Astrocyte (in vitro differentiated cells and primary cell): Measurements from ENCODE around the gene CCDC190. TPM values are rescaled to one million over a fixed set of nuclear protein-coding genes. Genes with fewer than 3 reads are reported as not detected.

ENCODE experiments used
- DNase-seq: peaks from one replicate; pipeline ENCODE4 v3.0.0-alpha.2; 2010; ENCODE audit warnings: low read depth
- FAIRE-seq: peaks from 2 replicates; lab custom pipeline; 2011; peaks lifted over from hg19 to GRCh38; lab: Jason Lieb, UNC
- H2AFZ ChIP-seq: 2 replicates; pipeline ENCODE4 v1.6.0; 2012; ENCODE audit warnings: low read depth, low read length, inconsistent platforms
- H3K27ac ChIP-seq: 2 replicates; pipeline ENCODE4 v1.5.1; 2011; ENCODE audit warnings: low read depth, low read length, inconsistent platforms
- H3K27me3 ChIP-seq: 2 replicates; pipeline ENCODE4 v1.6.0; 2011; ENCODE audit warnings: low read length, inconsistent platforms; ENCODE audit not compliant: insufficient read depth
- H3K36me3 ChIP-seq: 2 replicates; pipeline ENCODE4 v1.5.1; 2011; ENCODE audit warnings: low read length, inconsistent platforms; ENCODE audit not compliant: insufficient read depth
- H3K4me1 ChIP-seq: 2 replicates; pipeline ENCODE4 v1.5.1; 2011; ENCODE audit warnings: low read length, inconsistent platforms; ENCODE audit not compliant: insufficient read depth
- H3K4me2 ChIP-seq: 2 replicates; pipeline ENCODE4 v1.6.0; 2012; ENCODE audit warnings: low read length, inconsistent platforms
- H3K4me3 ChIP-seq: 2 replicates; pipeline ENCODE4 v1.5.1; 2011; ENCODE audit warnings: low read depth, mild to moderate bottlenecking, low read length, inconsistent platforms; ENCODE audit not compliant: insufficient read depth
- H3K79me2 ChIP-seq: 2 replicates; pipeline ENCODE4 v1.6.0; 2012; ENCODE audit warnings: mild to moderate bottlenecking, low read length, inconsistent platforms; ENCODE audit not compliant: insufficient read depth
- H3K9ac ChIP-seq: 2 replicates; pipeline ENCODE4 v1.6.0; 2012; ENCODE audit warnings: mild to moderate bottlenecking, low read length, inconsistent platforms
- H3K9me3 ChIP-seq: 2 replicates; pipeline ENCODE4 v1.5.1; 2012; ENCODE audit warnings: low read depth, mild to moderate bottlenecking, low read length, inconsistent platforms; ENCODE audit not compliant: insufficient read depth
- H4K20me1 ChIP-seq: 2 replicates; pipeline ENCODE4 v1.6.0; 2012; ENCODE audit warnings: low read length, inconsistent platforms; ENCODE audit not compliant: insufficient read depth
- H3K27ac Mint-ChIP-seq: one replicate; pipeline ENCODE4 v1.8.0; 2021; ENCODE audit warnings: mild to moderate bottlenecking, mixed read lengths; ENCODE audit not compliant: unreplicated experiment
- H3K27me3 Mint-ChIP-seq: one replicate; pipeline ENCODE4 v1.8.0; 2021; ENCODE audit warnings: low read depth, mixed read lengths; ENCODE audit not compliant: unreplicated experiment
- H3K36me3 Mint-ChIP-seq: one replicate; pipeline ENCODE4 v1.8.0; 2021; ENCODE audit warnings: low read depth, mixed read lengths; ENCODE audit not compliant: unreplicated experiment
- H3K4me1 Mint-ChIP-seq: one replicate; pipeline ENCODE4 v1.8.0; 2021; ENCODE audit warnings: low read depth, mixed read lengths; ENCODE audit not compliant: unreplicated experiment
- H3K4me3 Mint-ChIP-seq: one replicate; pipeline ENCODE4 v1.8.0; 2021; ENCODE audit warnings: mild to moderate bottlenecking, moderate library complexity, mixed read lengths; ENCODE audit not compliant: unreplicated experiment
- H3K9me3 Mint-ChIP-seq: one replicate; pipeline ENCODE4 v1.8.0; 2021; ENCODE audit warnings: mild to moderate bottlenecking, mixed read lengths; ENCODE audit not compliant: unreplicated experiment
- CTCF ChIP-seq: IDR thresholded peaks from 2 replicates; pipeline ENCODE4 v1.5.1; 2011; ENCODE audit warnings: low read depth, mild to moderate bottlenecking, inconsistent platforms, low read length, moderate library complexity; ENCODE audit not compliant: insufficient read depth
- EZH2 ChIP-seq: IDR thresholded peaks from 2 replicates; pipeline ENCODE4 v1.6.1; 2012; ENCODE audit warnings: mild to moderate bottlenecking, low read length, inconsistent platforms; ENCODE audit not compliant: insufficient read depth
- total RNA-seq: library from RNA; stranded (reverse); gene quantifications from 2 replicates; pipeline ENCODE4 v1.2.1, GENCODE V29; 2021

Gene CCDC190
- total RNA-seq, 1 donor from 2014 or later: not detected

GRCh38 chr1:162846256-162847212 lies 14.4 kb downstream of the CCDC190 start:
- no peaks in the 10 kb centered on the region for H3K9me3 ChIP-seq
- no peaks in the 10 kb centered on the region for H3K36me3 Mint-ChIP-seq
- no peaks in the 10 kb centered on the region for H3K9me3 Mint-ChIP-seq
- peak; percentile 85 for FAIRE-seq
- H3K9ac ChIP-seq: peak overlapping the region; percentile 20
- H3K79me2 ChIP-seq: no peaks in the 10 kb centered on the region
- H3K36me3 ChIP-seq: no peaks in the 10 kb centered on the region
- no peaks in the 10 kb centered on the region for H4K20me1 ChIP-seq
- TF ChIP-seq EZH2 (no peak), CTCF (no peak)
- peaks cover 10% of the 10 kb centered on the region for H3K4me1 ChIP-seq
- no peak overlapping the region for H3K4me3 ChIP-seq
- H3K4me3 Mint-ChIP-seq: no peak overlapping the region
- peaks cover 1% of the 10 kb centered on the region for H3K4me1 Mint-ChIP-seq
- H3K4me2 ChIP-seq: peak overlapping the region; percentile 62
- no peak overlapping the region for H3K27ac Mint-ChIP-seq
- peak overlapping the region; percentile 25 for H3K27ac ChIP-seq
- H3K27me3 Mint-ChIP-seq: no peaks in the 10 kb centered on the region
- no peaks in the 10 kb centered on the region for H3K27me3 ChIP-seq
- no peak overlapping the region for H2AFZ ChIP-seq
- DNase-seq: peak; percentile 86

DNA sequence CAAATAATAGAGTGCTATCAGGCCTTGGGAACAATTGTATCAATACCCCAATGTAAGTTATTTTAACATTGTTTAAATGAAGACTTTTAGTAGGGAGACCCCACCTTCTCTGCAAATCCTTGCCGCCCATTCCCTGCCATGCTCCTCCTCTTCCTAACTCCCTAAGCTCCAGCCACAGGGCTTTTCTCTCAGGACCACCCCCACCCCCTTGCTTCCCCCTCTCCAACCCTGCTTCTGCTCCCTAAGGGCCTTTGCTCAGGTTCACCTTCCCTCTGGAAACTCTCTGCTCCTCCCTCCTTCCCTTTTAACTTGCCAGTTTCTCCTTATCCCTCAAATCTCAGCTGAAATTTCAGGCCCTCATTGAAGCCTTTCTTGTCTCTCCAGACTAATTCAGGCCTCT lies 16.8 kb downstream of the CCDC190 start:
- Histone ChIP-seq H3K9ac (no peak overlapping the region), H2AFZ (no peak overlapping the region), H3K27ac (no peak overlapping the region)

More for the DNA sequence above, 16.8 kb downstream of the CCDC190 start:
- Mint-ChIP-seq H3K36me3 (no peaks in the 10 kb centered on the region), H3K9me3 (no peaks in the 10 kb centered on the region), H3K4me3 (no peak overlapping the region), H3K27ac (no peak overlapping the region), H3K4me1 (peaks cover 1% of the 10 kb centered on the region), H3K27me3 (no peaks in the 10 kb centered on the region)
- FAIRE-seq: no peak
- no peaks in the 10 kb centered on the region for H3K27me3 ChIP-seq
- no peak for TF ChIP-seq CTCF
- TF ChIP-seq EZH2: no peak
- H3K36me3 ChIP-seq: no peaks in the 10 kb centered on the region
- DNase-seq: no peak
- H3K4me2 ChIP-seq: no peak overlapping the region
- no peaks in the 10 kb centered on the region for H3K9me3 ChIP-seq
- no peak overlapping the region for H3K4me3 ChIP-seq
- H3K4me1 ChIP-seq: peaks cover 10% of the 10 kb centered on the region
- H4K20me1 ChIP-seq: no peaks in the 10 kb centered on the region
- no peaks in the 10 kb centered on the region for H3K79me2 ChIP-seq
